Cardiac septum (tissue), 1 donor: ENCODE data around the gene ARRDC5. TPM values are rescaled to one million over a fixed set of nuclear protein-coding genes. Genes with fewer than 3 reads are reported as not detected.
A peak's percentile ranks its signal among the peaks of the same experiment; 100 is the strongest.
"Not testable (repeated sequence)": the region's sequence is repeated elsewhere in the genome, so short reads cannot be mapped to it uniquely, and the experiment has no call there.

Experiments
- DNase-seq: peaks from one replicate; pipeline ENCODE4 v3.0.0-alpha.2; 2020; ENCODE audit warnings: low spot score
- intact Hi-C: fragments of 100-400 bp; cut with DNase I; formaldehyde crosslinking; loops from one replicate; pipeline ENCODE4 v1.14.0; 2022
- total RNA-seq: library from RNA; stranded (reverse); fragmentation: NEBNext Ultra II Directional; extraction: Animal tissue kit (Norgen Biotek cat#: 25700); gene quantifications from one replicate; pipeline ENCODE4 v1.2.1, GENCODE V29; 2021
- donor health status: DM: no; HTN: no; CAD: no.

The ARRDC5 gene
- total RNA-seq, 1 donor from 2014 or later = not detected

DNA sequence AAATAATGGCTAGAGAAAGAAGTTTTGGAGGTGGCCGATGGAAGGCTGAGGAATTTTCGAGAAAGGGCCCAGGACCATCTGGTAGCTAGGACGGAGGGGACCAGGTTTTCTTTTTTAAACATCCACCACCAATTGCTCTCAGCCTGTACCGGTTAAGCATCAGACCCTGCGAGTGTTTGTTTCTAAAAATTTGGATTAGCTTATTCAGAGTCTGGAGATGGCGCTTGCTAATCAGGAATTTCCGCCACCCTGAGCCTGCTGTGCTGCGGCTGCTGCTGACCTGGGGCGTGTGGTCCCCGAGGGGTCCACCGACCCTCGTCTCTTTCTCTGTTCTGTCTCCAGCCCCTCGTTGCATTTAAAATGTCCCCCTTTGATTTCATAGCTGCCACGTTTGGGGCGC, 8.6 kb upstream of the ARRDC5 start:
- intact Hi-C loops = loop anchor here (1.0 to 5.0 kb wide), 2 partner anchors 38 to 99 kb away; no protein-coding TSS in a partner anchor
- no peak for DNase-seq

- intact Hi-C loops = loop anchor here (1.0 to 5.0 kb wide), 2 partner anchors 37 to 98 kb away; no protein-coding TSS in a partner anchor
Observed at GRCh38 chr19:4910594-4911281, 8.0 kb upstream of the ARRDC5 start.

GRCh38 chr19:4909897-4910593, 7.3 kb upstream of the ARRDC5 start:
- intact Hi-C loops = loop anchor here (5.0 kb wide), 1 partner anchor 98 kb away; no protein-coding TSS in a partner anchor
- DNase-seq = peak; percentile 95

More at GRCh38 chr19:4910594-4911281, 8.0 kb upstream of the ARRDC5 start:
- no peak for DNase-seq

- DNase-seq = no peak
- intact Hi-C loops = no loop called here
Observed at GRCh38 chr19:4909156-4909896, 6.6 kb upstream of the ARRDC5 start, which contains the start of gene UHRF1. UHRF1 (plus strand) TSS chr19:4909501; CDS start chr19:4910886, 1,385 bp downstream.

DNA sequence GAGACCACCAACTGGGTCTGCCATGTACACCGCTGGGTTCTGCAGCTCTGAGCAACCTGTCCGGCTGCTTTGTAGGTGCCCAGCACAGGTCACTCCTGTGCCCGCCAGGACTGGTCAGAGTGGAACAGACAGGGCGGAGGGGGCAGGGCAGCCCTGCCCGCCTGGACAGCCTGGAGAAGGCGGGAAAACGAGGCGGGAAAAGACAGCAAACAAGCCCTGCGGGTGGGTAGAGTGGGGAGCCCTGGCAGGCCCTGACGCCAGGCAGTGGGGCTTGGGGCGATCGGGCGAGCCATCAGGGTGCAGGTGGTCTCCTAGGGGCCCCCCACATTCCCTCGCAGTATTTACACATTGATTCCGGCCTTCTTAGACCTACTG, 6.1 kb upstream of the ARRDC5 start:
- DNase-seq = no peak
- intact Hi-C loops = no loop called here

- no peak for DNase-seq
- intact Hi-C loops = no loop called here
Observed at GRCh38 chr19:4908360-4908759, 5.7 kb upstream of the ARRDC5 start.

GRCh38 chr19:4906963-4907362, 4.3 kb upstream of the ARRDC5 start:
- no peak for DNase-seq
- intact Hi-C loops = no loop called here

- DNase-seq = no peak
- intact Hi-C loops = no loop called here
Observed at GRCh38 chr19:4904481-4904880, 1.8 kb upstream of the ARRDC5 start.

DNA sequence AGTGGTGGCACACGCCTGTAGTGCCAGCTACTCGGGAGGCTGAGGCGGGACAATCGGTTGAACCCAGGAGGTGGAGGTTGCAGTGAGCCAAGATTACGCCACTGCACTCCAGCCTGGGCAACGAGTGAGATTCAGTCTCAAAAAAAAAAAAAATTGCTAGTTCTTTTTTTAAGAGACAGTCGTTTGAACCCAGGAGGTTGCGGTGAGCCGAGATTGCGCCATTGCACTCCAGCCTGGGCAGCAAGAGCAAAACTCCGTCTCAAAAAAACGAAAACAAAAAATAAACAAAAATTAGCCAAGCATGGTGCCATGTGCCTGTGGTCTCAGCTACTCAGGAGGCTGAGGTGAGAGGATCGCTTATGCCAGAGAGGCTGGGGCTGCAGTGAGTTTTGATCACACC, 1.8 kb downstream of the ARRDC5 start:
- DNase-seq, intact Hi-C loops: not testable (repeated sequence)

DNA sequence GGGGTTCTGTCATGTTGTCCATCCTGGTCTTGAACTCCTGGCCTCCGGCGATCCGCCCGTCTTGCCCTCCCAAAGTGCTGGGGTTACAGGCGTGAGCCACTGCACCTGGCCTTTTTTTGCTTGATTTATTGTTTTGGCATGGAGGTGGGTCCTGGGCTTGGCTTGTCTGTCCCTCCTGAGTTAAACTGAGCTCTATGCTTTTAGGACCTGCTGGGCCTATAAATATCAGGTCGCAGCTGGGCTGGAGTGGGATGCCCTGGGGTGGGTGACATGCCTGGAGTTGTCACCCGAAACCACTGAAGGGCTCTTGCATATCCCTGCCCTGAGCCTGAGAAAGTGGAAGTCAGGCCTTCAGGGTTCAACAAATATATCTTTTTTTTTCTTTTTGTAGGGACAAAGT, 5.5 kb downstream of the ARRDC5 start:
- no peak for DNase-seq
- intact Hi-C loops = no loop called here

DNA sequence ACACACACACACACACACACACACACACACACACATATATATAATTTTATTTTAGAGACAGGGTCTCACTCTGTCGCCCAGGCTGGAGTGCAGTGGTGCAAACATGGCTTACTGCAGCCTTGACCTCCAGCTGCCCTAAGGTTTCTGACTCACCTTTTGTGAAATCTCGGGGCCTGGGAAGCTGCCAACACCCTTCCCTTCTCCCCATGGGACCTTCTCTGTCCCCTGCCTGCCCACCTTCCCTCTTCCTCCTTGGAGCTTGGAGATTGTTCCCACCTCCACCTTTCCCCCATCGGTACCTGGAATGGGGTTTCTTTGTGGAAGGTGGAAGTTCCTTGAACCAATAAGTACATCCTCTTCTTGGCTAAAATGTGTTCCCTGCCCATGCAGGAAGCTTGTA, 6.3 kb downstream of the ARRDC5 start:
- no peak for DNase-seq
- intact Hi-C loops = no loop called here

DNA sequence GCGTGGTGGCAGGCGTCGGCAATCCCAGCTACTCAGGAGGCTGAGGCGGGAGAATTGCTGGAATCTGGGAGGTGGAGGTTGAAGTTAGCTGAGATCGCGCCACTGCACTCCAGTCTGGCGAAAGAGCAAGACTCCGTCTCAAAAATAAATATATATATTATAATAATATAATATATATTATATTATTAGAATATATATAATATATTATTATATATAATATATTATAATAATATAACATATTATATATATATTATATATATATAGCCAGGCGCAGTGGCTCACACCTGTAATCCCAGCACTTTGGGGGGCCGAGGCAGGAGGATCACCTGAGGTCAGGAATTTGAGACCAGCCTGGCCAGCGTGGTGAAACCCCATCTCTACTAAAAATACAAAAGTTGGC, 9.7 kb downstream of the ARRDC5 start:
- DNase-seq, intact Hi-C loops: not testable (repeated sequence)

DNA sequence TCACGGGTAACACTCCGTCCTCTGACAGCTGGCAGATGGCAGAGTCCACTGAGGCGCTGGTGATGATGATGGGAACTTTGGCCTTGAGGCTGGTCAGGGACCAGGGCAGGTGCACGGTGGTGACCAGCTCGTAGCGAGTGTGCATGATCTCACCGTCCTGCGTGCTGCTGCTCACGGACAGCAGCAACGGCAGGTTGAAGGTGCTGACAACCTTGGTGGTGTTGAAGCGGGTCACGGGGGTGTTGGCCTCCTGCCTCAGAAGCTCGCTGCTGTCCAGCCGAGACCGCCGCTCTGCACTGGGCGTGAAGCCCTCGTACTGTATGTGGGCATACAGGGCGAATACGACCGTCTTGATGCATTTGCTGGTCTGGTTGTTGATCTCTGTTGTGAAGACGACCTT, 11.6 kb downstream of the ARRDC5 start:
- intact Hi-C loops = no loop called here
- DNase-seq = no peak

DNA sequence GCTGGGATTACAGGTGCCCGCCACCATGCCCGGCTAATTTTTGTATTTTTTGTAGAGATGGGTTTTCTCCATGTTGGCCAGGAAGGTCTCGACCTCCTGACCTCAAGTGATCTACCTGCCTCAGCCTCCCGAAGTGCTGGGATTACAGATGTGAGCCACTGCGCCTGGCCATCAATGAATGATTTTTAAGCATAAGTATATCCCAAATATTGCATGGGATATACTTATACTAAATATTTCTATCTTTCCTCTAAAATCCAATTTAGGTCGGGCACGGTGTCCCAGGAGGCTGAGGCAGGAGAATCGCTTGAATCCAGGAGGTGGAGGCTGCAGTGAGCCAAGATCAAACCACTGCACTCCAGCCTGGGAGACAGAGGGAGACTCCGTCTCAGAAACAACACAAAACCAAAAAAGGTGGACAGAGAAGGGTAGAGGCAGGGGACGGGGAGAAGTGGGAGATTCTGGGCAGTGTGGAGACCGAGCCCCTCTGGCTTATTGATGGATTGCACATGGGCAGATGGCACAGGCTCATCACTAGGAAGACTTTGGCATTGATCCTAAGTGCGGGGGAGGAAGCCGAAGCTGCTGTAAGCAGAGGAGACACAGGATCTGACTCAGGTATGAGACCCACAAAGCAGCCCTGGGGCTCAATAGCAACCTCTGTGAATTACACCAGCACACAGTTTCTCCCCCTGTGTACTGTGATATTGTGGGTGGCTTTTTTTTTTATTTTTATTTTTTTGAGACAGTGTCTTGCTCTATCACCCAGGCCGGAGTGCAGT, 13.5 kb downstream of the ARRDC5 start:
- intact Hi-C loops = no loop called here
- DNase-seq = no peak

DNA sequence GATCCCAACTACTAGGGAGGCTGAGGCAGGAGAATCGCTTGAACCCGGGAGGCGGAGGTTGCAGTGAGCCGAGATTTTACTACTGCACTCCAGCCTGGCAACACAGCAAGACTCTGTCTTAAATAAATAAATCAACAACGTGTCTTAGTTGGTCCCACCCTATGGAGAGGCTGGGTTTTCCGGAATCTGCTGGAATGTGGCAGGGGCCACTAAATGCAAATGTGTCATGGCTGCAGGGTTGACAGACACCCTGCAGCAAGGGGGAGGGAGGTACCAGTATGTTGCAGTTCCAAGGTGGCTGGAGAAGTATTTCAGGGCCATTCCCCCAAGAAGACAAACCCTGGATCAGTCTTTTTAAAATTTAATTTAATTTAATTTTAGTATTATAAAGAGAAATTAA, 14.9 kb downstream of the ARRDC5 start:
- intact Hi-C loops, DNase-seq: not testable (repeated sequence)

- DNase-seq, intact Hi-C loops: not testable (repeated sequence)
Observed at GRCh38 chr19:4884993-4885392, 17.7 kb downstream of the ARRDC5 start.

DNA sequence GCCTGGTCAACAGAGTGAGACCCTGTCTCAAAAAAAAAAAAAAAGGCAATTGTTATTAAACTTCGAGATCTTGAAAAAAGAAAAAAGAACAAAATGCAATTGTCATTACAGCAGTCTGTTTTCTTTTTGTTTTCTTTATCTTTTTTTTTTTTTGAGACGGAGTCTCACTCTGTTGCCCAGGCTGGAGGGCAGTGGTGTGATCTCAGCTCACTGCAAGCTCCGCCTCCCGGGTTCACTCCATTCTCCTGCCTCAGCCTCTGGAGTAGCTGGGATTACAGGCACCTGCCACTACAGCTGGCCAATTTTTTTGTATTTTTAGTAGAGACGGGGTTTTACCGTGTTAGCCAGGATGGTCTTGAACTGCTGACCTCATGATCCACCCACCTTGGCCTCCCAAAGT, 19.8 kb downstream of the ARRDC5 start:
- intact Hi-C loops, DNase-seq: not testable (repeated sequence)

DNA sequence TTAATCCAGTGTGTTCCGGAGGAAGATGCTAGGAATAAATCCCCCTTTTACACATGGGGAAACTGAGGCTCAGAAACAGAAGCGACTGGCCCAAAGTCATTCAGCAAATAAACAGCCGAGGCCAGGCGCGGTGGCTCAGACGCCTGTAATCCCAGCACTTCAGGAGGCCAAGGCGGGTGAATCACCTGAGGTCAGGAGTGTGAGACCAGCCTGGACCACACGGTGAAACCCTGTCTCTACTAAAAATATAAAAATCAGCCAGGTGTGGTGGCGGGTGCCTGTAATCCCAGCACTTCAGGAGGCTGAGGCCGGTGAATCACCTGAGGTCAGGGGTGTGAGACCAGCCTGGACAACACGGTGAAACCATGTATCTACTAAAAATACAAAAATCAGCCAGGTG, 23.7 kb downstream of the ARRDC5 start:
- intact Hi-C loops = no loop called here
- DNase-seq = no peak

DNA sequence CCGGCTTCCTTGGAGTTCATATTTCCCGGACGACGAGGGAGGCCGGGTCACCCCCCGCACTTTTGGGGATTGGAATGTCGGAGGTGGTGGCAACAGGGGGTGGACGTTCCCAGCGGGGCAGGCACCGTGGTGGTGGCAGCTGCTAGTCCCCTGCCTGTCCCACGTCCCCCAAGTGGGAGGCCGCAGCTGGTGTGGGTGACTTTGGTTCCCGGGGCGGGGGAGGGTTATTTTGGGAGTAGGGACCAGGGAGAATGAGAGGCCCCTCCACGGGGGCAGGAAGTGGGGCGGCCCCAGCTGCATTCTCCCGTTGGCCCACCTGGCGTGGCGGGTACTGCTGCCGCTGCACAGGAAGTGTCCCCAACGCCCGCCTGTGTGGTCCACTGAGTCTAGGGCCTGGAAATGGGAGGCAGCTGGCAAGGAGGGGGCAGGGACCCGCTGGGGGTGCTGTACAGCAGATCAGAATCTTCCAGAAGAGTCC, 24.2 kb downstream of the ARRDC5 start:
- no peak for DNase-seq
- intact Hi-C loops = no loop called here
